GM12865 (cell line): ENCODE data around the gene ANTXR2.

Experiments used
- DNase-seq: peaks from one replicate; pipeline ENCODE4 v3.0.0; 2010; ENCODE audit warnings: low read depth
- H3K4me3 ChIP-seq: 2 replicates; pipeline ENCODE4 v1.5.1; 2011; ENCODE audit warnings: mild to moderate bottlenecking, low read depth, low read length, control low read depth
- TF ChIP-seq, protein P1 (sequence below): IDR thresholded peaks from 2 replicates; pipeline ENCODE4 v1.5.1; 2011; ENCODE audit warnings: low read length, control low read depth, low read depth, inconsistent platforms; ENCODE audit not compliant: insufficient read depth; ENCODE audit errors: missing control alignments

The ANTXR2 gene

GRCh38 chr4:79883290-79883689 lies 189.7 kb downstream of the ANTXR2 start:
- DNase-seq, result no peak
- TF ChIP-seq, protein P1, sequence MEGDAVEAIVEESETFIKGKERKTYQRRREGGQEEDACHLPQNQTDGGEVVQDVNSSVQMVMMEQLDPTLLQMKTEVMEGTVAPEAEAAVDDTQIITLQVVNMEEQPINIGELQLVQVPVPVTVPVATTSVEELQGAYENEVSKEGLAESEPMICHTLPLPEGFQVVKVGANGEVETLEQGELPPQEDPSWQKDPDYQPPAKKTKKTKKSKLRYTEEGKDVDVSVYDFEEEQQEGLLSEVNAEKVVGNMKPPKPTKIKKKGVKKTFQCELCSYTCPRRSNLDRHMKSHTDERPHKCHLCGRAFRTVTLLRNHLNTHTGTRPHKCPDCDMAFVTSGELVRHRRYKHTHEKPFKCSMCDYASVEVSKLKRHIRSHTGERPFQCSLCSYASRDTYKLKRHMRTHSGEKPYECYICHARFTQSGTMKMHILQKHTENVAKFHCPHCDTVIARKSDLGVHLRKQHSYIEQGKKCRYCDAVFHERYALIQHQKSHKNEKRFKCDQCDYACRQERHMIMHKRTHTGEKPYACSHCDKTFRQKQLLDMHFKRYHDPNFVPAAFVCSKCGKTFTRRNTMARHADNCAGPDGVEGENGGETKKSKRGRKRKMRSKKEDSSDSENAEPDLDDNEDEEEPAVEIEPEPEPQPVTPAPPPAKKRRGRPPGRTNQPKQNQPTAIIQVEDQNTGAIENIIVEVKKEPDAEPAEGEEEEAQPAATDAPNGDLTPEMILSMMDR, result no peak
- no peak overlapping the region for H3K4me3 ChIP-seq

DNA sequence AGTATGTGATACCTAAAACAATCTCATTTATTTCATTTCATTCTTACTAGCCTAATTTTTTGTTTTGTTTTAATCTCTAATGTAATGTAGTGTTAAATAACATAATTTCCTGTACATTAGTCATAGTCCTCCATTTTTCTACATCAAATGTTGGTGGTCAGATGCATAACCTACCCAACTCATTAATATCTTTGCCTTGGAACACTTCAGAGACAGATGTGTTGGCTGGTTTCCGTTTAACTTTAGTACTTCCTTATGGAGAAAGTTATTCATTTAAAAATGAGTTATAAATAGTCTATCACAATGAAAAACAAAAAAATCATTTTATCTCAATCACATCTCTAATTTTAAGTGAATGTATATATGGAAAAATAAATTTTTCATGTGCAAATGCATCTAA lies 190.2 kb downstream of the ANTXR2 start:
- H3K4me3 ChIP-seq, result no peak overlapping the region
- TF ChIP-seq, protein P1, result no peak
- DNase-seq, result no peak

DNA sequence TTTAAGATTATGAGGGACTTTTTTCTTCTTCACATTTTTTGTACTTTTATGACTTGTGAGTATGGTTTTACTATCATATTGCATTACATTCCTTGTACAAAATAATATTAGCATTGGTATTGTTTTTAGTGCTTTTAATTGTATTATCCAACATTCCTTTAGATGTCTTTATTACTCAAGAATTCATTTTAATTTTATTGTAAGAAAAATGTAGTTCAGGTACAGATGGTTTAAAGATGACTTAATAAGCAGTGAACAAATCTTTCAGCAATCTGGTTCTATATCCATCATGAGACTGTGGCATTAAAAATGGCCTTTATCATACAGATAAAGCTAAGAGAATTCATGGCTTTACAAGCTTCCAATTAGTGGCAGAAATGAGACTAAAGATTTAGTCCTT lies 191.6 kb downstream of the ANTXR2 start:
- H3K4me3 ChIP-seq, result no peak overlapping the region
- no peak for DNase-seq
- TF ChIP-seq, protein P1, result no peak

- no peak for DNase-seq
- H3K4me3 ChIP-seq, result no peak overlapping the region
- TF ChIP-seq, protein P1, result no peak
Observed at GRCh38 chr4:79877511-79877910, 195.5 kb downstream of the ANTXR2 start.

GRCh38 chr4:79875344-79875899 lies 197.6 kb downstream of the ANTXR2 start:
- no peak overlapping the region for H3K4me3 ChIP-seq
- TF ChIP-seq, protein P1, result no peak
- no peak for DNase-seq

- H3K4me3 ChIP-seq, result no peak overlapping the region
- TF ChIP-seq, protein P1, result no peak
- DNase-seq, result no peak
Observed at GRCh38 chr4:79874197-79874596, 198.8 kb downstream of the ANTXR2 start.

GRCh38 chr4:79872738-79873137 lies 200.3 kb downstream of the ANTXR2 start:
- DNase-seq, result no peak
- TF ChIP-seq, protein P1, result no peak
- H3K4me3 ChIP-seq, result no peak overlapping the region
